ENCODE data around the gene ADAM12.

GRCh38 chr10:126397156-126397555 lies 8.9 kb upstream of the ADAM12 start:
- TF ChIP-seq, protein P1, sequence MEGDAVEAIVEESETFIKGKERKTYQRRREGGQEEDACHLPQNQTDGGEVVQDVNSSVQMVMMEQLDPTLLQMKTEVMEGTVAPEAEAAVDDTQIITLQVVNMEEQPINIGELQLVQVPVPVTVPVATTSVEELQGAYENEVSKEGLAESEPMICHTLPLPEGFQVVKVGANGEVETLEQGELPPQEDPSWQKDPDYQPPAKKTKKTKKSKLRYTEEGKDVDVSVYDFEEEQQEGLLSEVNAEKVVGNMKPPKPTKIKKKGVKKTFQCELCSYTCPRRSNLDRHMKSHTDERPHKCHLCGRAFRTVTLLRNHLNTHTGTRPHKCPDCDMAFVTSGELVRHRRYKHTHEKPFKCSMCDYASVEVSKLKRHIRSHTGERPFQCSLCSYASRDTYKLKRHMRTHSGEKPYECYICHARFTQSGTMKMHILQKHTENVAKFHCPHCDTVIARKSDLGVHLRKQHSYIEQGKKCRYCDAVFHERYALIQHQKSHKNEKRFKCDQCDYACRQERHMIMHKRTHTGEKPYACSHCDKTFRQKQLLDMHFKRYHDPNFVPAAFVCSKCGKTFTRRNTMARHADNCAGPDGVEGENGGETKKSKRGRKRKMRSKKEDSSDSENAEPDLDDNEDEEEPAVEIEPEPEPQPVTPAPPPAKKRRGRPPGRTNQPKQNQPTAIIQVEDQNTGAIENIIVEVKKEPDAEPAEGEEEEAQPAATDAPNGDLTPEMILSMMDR (IDR thresholded peaks at IDR 0.05 in 8 of 11, conservative IDR thresholded peaks at IDR 0.05 in 3 of 11), result no peak
- TF ChIP-seq POLR2A (IDR thresholded peaks at IDR 0.05) (no peak), POLR2AphosphoS5 (IDR thresholded peaks at IDR 0.05) (no peak)

Measured in spleen (tissue), 7 donors.